MM.1S (cell line): ENCODE measurements around the gene FAM78B.

Source experiments
- DNase-seq: peaks from one replicate; pipeline ENCODE4 v3.0.0-alpha.2; 2015
- H2AFZ ChIP-seq: fragments of 300-600 bp; sonication (generic); 2 replicates; pipeline ENCODE4 v1.6.0; 2016; ENCODE audit warnings: antibody characterized with exemption, low read length
- H3F3A ChIP-seq: fragments of 300-600 bp; sonication (generic); 2 replicates; pipeline ENCODE4 v1.6.1; 2016; ENCODE audit warnings: mild to moderate bottlenecking, antibody characterized with exemption, low read length, moderate library complexity, mixed read lengths; ENCODE audit not compliant: insufficient read depth
- H3K27ac ChIP-seq: fragments of 300-600 bp; sonication (generic); 2 replicates; pipeline ENCODE4 v1.5.1; 2016; ENCODE audit warnings: mild to moderate bottlenecking, low read length
- H3K27me3 ChIP-seq: fragments of 300-600 bp; sonication (generic); replicated peaks from 2 replicates; pipeline ENCODE4 v1.6.0; 2016; ENCODE audit warnings: low read length; ENCODE audit not compliant: insufficient read depth
- H3K36me3 ChIP-seq: fragments of 300-600 bp; sonication (generic); replicated peaks from 2 replicates; pipeline ENCODE4 v1.6.1; 2016; ENCODE audit warnings: mild to moderate bottlenecking, low read length, mixed read lengths; ENCODE audit not compliant: insufficient read depth
- H3K4me1 ChIP-seq: fragments of 300-600 bp; sonication (generic); 2 replicates; pipeline ENCODE4 v1.6.1; 2016; ENCODE audit warnings: low read length, mixed read lengths
- H3K4me2 ChIP-seq: fragments of 300-600 bp; sonication (generic); 2 replicates; pipeline ENCODE4 v1.6.0; 2016; ENCODE audit warnings: low read depth, low read length
- H3K4me3 ChIP-seq: fragments of 300-600 bp; sonication (generic); 2 replicates; pipeline ENCODE4 v1.5.1; 2016; ENCODE audit warnings: low read length, mixed read lengths
- H3K79me2 ChIP-seq: fragments of 300-600 bp; sonication (generic); 2 replicates; pipeline ENCODE4 v1.6.1; 2016; ENCODE audit warnings: mixed run types, low read length, mixed read lengths
- H3K9ac ChIP-seq: fragments of 300-600 bp; sonication (generic); 2 replicates; pipeline ENCODE4 v1.6.1; 2016; ENCODE audit warnings: low read length, mixed read lengths
- H3K9me2 ChIP-seq: fragments of 300-600 bp; sonication (generic); replicated peaks from 2 replicates; pipeline ENCODE4 v1.6.1; 2016; ENCODE audit warnings: mild to moderate bottlenecking, low read length, mixed read lengths; ENCODE audit not compliant: insufficient read depth
- H3K9me3 ChIP-seq: fragments of 300-600 bp; sonication (generic); replicated peaks from 2 replicates; pipeline ENCODE4 v1.6.1; 2016; ENCODE audit warnings: mild to moderate bottlenecking, low read length, mixed read lengths; ENCODE audit not compliant: insufficient read depth
- H4K20me1 ChIP-seq: fragments of 300-600 bp; sonication (generic); 2 replicates; pipeline ENCODE4 v1.6.1; 2016; ENCODE audit warnings: mild to moderate bottlenecking, low read length, moderate library complexity, mixed read lengths; ENCODE audit not compliant: insufficient read depth
- EZH2 ChIP-seq: fragments of 300-600 bp; sonication (generic); optimal IDR thresholded peaks from 2 replicates; pipeline ENCODE3; 2017; ENCODE audit warnings: low read depth, mild to moderate bottlenecking, antibody characterized with exemption, low read length, mixed read lengths
- EZH2phosphoT487 ChIP-seq: fragments of 300-600 bp; sonication (generic); IDR thresholded peaks from 2 replicates; pipeline ENCODE4 v1.6.1; 2018; ENCODE audit warnings: antibody characterized with exemption, low read length
- TF ChIP-seq, protein P1 (sequence below): fragments of 300-600 bp; sonication (generic); IDR thresholded peaks from 2 replicates; pipeline ENCODE4 v1.5.1; 2016; ENCODE audit warnings: antibody characterized with exemption, low read length, mixed read lengths

Gene FAM78B

DNA sequence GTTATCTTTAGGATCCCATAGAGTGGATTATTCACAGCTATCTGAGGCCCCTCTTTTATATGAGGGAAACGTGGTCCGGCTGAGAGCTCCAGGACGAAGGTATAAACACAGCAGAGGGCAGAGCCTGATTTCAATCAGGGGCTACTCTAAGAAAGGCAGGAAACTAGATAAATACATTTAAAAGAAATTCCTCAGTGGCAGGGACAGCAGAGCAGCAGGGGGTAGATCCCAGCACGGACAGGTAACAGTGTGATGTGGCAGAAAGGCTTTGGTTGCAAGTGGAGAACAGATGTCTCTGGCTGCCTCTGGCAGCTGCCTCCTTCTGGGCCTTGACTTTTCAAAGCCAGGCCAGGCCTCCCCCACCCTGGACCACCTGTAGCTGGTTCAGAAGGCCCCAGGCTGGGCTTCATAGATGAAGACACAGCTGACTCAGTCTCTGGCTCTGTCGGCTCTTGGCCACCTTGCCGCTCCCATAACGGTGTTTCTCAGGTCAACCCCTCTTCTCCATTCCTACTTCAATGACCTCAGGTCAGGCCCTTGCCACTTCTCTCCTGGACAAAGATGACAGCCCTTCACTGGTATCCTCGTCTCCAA lies 43.8 kb downstream of the FAM78B start:
- Histone ChIP-seq H2AFZ (no peak overlapping the region), H3K4me1 (no peaks in the 10 kb centered on the region), H3K4me3 (no peak overlapping the region), H4K20me1 (no peaks in the 10 kb centered on the region), H3K4me2 (no peak overlapping the region), H3K27me3 (no peaks in the 10 kb centered on the region), H3K9ac (no peak overlapping the region), H3F3A (no peaks in the 10 kb centered on the region), H3K9me3 (no peaks in the 10 kb centered on the region), H3K9me2 (no peaks in the 10 kb centered on the region), H3K79me2 (no peaks in the 10 kb centered on the region), H3K36me3 (no peaks in the 10 kb centered on the region), H3K27ac (no peak overlapping the region)
- TF ChIP-seq EZH2phosphoT487, result no peak
- no peak for TF ChIP-seq EZH2
- TF ChIP-seq, protein P1, sequence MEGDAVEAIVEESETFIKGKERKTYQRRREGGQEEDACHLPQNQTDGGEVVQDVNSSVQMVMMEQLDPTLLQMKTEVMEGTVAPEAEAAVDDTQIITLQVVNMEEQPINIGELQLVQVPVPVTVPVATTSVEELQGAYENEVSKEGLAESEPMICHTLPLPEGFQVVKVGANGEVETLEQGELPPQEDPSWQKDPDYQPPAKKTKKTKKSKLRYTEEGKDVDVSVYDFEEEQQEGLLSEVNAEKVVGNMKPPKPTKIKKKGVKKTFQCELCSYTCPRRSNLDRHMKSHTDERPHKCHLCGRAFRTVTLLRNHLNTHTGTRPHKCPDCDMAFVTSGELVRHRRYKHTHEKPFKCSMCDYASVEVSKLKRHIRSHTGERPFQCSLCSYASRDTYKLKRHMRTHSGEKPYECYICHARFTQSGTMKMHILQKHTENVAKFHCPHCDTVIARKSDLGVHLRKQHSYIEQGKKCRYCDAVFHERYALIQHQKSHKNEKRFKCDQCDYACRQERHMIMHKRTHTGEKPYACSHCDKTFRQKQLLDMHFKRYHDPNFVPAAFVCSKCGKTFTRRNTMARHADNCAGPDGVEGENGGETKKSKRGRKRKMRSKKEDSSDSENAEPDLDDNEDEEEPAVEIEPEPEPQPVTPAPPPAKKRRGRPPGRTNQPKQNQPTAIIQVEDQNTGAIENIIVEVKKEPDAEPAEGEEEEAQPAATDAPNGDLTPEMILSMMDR, result no peak
- DNase-seq, result no peak

DNA sequence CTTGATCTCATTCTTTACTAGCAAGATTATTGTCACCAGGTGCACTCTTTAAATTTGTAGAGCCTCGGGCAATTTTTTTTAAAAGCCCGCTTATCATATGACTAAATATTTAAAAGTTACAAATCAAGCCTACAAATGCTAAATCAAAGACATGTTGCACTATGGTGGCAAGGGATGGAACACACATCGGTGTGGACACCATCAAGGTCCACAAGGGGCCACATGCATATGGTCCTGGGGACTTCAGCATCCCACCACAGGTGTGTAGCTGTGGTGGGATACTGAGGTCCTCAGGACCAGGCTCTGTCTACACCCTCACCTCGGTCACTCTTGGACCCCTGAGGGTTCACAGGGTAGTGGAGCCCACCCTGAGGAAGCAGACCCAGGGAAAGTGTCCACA lies 45.8 kb downstream of the FAM78B start:
- no peak overlapping the region for H3K9ac ChIP-seq
- no peaks in the 10 kb centered on the region for H3K4me1 ChIP-seq
- H3K27ac ChIP-seq, result no peak overlapping the region
- H3K27me3 ChIP-seq, result no peaks in the 10 kb centered on the region
- H4K20me1 ChIP-seq, result no peaks in the 10 kb centered on the region
- no peak overlapping the region for H3K4me3 ChIP-seq
- H3K9me2 ChIP-seq, result no peaks in the 10 kb centered on the region
- H3K79me2 ChIP-seq, result no peaks in the 10 kb centered on the region
- no peaks in the 10 kb centered on the region for H3K9me3 ChIP-seq
- TF ChIP-seq EZH2 (no peak), EZH2phosphoT487 (no peak)
- TF ChIP-seq, protein P1, result no peak
- no peaks in the 10 kb centered on the region for H3F3A ChIP-seq
- no peak overlapping the region for H2AFZ ChIP-seq
- no peak overlapping the region for H3K4me2 ChIP-seq
- no peak for DNase-seq
- H3K36me3 ChIP-seq, result no peaks in the 10 kb centered on the region

DNA sequence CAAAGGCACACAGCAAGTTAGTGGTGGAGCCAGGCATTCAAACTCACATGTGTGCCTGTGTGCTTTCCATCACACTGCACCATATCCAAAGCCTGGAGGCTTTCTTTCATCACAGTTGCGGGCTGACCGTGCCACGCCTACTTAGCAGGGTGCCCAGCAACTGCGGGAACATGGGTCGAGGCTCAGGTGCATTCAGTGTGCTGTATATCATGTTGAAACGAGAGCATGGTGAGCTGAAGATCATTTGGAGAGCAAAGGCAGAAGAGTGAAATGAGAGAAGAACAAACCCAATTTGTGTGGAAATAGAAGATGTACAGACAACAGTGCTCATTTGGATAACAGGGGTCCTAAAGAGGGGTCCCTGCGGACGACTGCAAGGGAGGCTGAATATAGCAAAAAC lies 46.5 kb downstream of the FAM78B start:
- no peak overlapping the region for H2AFZ ChIP-seq
- no peaks in the 10 kb centered on the region for H3K4me1 ChIP-seq
- TF ChIP-seq EZH2phosphoT487, result no peak
- TF ChIP-seq, protein P1, result no peak
- no peak overlapping the region for H3K9ac ChIP-seq
- no peaks in the 10 kb centered on the region for H3F3A ChIP-seq
- no peaks in the 10 kb centered on the region for H3K9me2 ChIP-seq
- no peaks in the 10 kb centered on the region for H3K79me2 ChIP-seq
- no peaks in the 10 kb centered on the region for H3K9me3 ChIP-seq
- no peak for DNase-seq
- no peak overlapping the region for H3K4me2 ChIP-seq
- no peaks in the 10 kb centered on the region for H4K20me1 ChIP-seq
- no peaks in the 10 kb centered on the region for H3K36me3 ChIP-seq
- H3K27ac ChIP-seq, result no peak overlapping the region
- H3K4me3 ChIP-seq, result no peak overlapping the region
- H3K27me3 ChIP-seq, result no peaks in the 10 kb centered on the region
